Heart left ventricle (tissue), 16 donors: ENCODE results near the gene DNAH14. TPM values are rescaled to one million over a fixed set of nuclear protein-coding genes. Genes with fewer than 3 reads are reported as not detected.

Experiments used
- ATAC-seq, 4 donors: fragments of 200-7000 bp; cut with Tn5 transposase; one replicate each; pipeline ENCODE4 v1.9.1; 2020 to 2022; ENCODE audit warnings: moderate library complexity in 4 of 4, mild to moderate bottlenecking in 3 of 4, moderate number of reproducible peaks in 1 of 4
- DNase-seq, 5 donors: peaks; one replicate each; pipeline ENCODE4 v3.0.0-alpha.2; 2020
- H3K27ac ChIP-seq, 12 donors: fragments of 200-600 bp; sonication (generic) in 4 of 12; one replicate each; pipeline versions ENCODE4 v1.5.0 to v1.8.0; 2016 to 2022; ENCODE audit warnings: mild to moderate bottlenecking in 2 of 12
- H3K27me3 ChIP-seq, 9 donors: fragments of 200-600 bp; sonication (generic) in 2 of 9; one replicate each; pipeline versions ENCODE4 v1.5.1 to v1.8.0; 2016 to 2022; ENCODE audit warnings: mild to moderate bottlenecking in 3 of 9
- H3K36me3 ChIP-seq, 9 donors: fragments of 200-600 bp; sonication (generic) in 2 of 9; one replicate each; pipeline versions ENCODE4 v1.5.0 to v1.8.0; 2018 to 2022; ENCODE audit warnings: mild to moderate bottlenecking in 2 of 9
- H3K4me1 ChIP-seq, 12 donors: fragments of 200-600 bp; sonication (generic) in 4 of 12; one replicate each; pipeline versions ENCODE4 v1.5.0 to v1.8.0; 2016 to 2022; ENCODE audit warnings: mild to moderate bottlenecking in 3 of 12
- H3K4me3 ChIP-seq, 12 donors: fragments of 200-600 bp; sonication (generic) in 4 of 12; one replicate each; pipeline versions ENCODE4 v1.5.0 to v1.8.0; 2017 to 2022; ENCODE audit warnings: mild to moderate bottlenecking in 9 of 12, moderate library complexity in 4 of 12
- H3K9me3 ChIP-seq, 12 donors: fragments of 200-600 bp; sonication (generic) in 4 of 12; one replicate each; pipeline versions ENCODE4 v1.5.0 to v1.8.0; 2016 to 2022; ENCODE audit warnings: mild to moderate bottlenecking in 1 of 12
- CTCF ChIP-seq, 12 donors: fragments of 200-600 bp; sonication (generic) in 4 of 12; IDR thresholded peaks; one replicate each; pipeline versions ENCODE4 v1.5.0 to v1.8.0; 2018 to 2022; ENCODE audit warnings: antibody characterized with exemption in 12 of 12, mild to moderate bottlenecking in 5 of 12
- POLR2A ChIP-seq, 2 donors: fragments of 450-650 bp; IDR thresholded peaks; one replicate each; pipeline ENCODE4 v1.6.1; 2017; ENCODE audit warnings: antibody characterized with exemption in 2 of 2, mild to moderate bottlenecking in 2 of 2, moderate library complexity in 2 of 2
- WGBS, 4 donors: extraction: QIAGEN DNeasy Blood & Tissue Kit in 2 of 4; methylation state at CpG; one replicate each; pipeline versions ENCODE4 v1.1.5 to v1.1.7; 2013 to 2018; 5-methylcytosine and 5-hydroxymethylcytosine counted together
- intact Hi-C, 10 donors: fragments of 100-400 bp; cut with DNase I; formaldehyde crosslinking; loops; one replicate each; pipeline versions ENCODE4 v1.11.1 to v1.14.2; 2022
- polyA plus RNA-seq, 2 donors: library from polyadenylated mRNA; stranded (reverse); fragments of 200-250 nt; gene quantifications; one replicate each; pipeline ENCODE4 v1.2.3, GENCODE V29; 2013
- total RNA-seq, 9 donors: library from RNA; depleted of rRNA in 2 of 9; stranded (reverse); fragments of >200 nt in 2 of 9; fragmentation: NEBNext Ultra II Directional in 3 of 9; extraction: Animal tissue kit (Norgen Biotek cat#: 25700) in 3 of 9; gene quantifications; one replicate each; pipeline versions ENCODE4 v1.1.0 to v1.2.4, GENCODE V29; 2016 to 2023
- donor health status: ischemic (EF 13 %, LVEDD 7.1; RV severe dilation, severe dysfunction).
- donor health status: healthy with polysubstance abuse.
- donor health status: DM: no; HTN: yes; CAD: no.
- donor health status: DM: no; HTN: no; CAD: no.
- donor health status: ischemic (EF 25% LVEDD 6.9; RV normal size, moderate dysfunction).
- donor health status: ischemic (EF 25% LVEDD 5.7; RV mildly dilated, moderate dysfunction).
- donor health status: healthy.
- donor health status: DM: yes; HTN: yes; CAD: no.
- donor health status: ischemic (EF 35%, LVEDD 5.7; RV mildly dilated, moderate dysfunction).
- donor health status: nonischemic (EF 11% LVEDD 7.7; RV severe dilation, severe dysfunction).
- donor health status: DM: yes; HTN: yes; CAD: no.
- donor health status: PGD.
- donor health status: ischemic (EF 29% LVEDD 5.4; RV normal size, mild dysfunction).
- donor health status: nonischemic (EF 23%, LVEDD 6.1; RV moderate dilation, normal function).

Gene DNAH14
- total and polyA plus RNA-seq, 11 donors = 0.24 to 6.8 (median 2.8) TPM

- H3K9me3 ChIP-seq = peaks cover 0 to 9% (median 0%) of the 10 kb centered on the region in 12 donors
- intact Hi-C loops = no loop called here
- TF ChIP-seq CTCF (IDR thresholded peaks at IDR 0.05) (no peak), POLR2A (IDR thresholded peaks at IDR 0.05) (no peak)
- no peaks in the 10 kb centered on the region for H3K27me3 ChIP-seq
- 76 to 88% (median 85%) methylated on average over 3 of the region's 3 CpGs for WGBS, 4 donors
- ATAC-seq = no peak
- no peaks in the 10 kb centered on the region for H3K36me3 ChIP-seq
- H3K27ac ChIP-seq = no peak overlapping the region
- H3K4me1 ChIP-seq = no peaks in the 10 kb centered on the region
- H3K4me3 ChIP-seq = no peak overlapping the region
- no peak for DNase-seq
These were observed 313.1 kb downstream of the DNAH14 start for GRCh38 chr1:225242611-225243010.

DNA sequence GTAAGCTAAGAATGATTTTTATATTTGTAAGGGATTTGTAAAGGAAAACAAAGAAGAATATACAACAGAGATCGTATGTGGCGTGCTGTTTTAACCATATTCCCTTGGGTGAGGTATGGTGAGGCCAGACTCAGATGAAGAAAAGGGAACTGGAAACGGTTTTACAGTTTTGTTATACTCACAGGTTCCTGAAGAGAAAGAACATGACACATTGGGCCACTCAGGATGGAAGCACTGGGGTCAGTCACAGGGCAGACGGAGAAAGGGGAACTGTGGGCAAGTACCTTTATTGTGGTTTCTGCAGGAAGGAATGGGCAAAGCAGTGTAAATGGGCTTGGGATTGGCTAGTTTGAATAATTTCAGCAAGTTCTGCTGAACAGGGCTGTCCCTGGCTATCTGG is 321.0 kb downstream of the DNAH14 start:
- no peak for ATAC-seq

GRCh38 chr1:225253173-225253572 is 323.7 kb downstream of the DNAH14 start:
- Histone ChIP-seq H3K9me3 (peaks cover 0 to 6% (median 0%) of the 10 kb centered on the region in 12 donors), H3K4me1 (no peaks in the 10 kb centered on the region), H3K27me3 (no peaks in the 10 kb centered on the region), H3K36me3 (no peaks in the 10 kb centered on the region), H3K27ac (no peak overlapping the region), H3K4me3 (no peak overlapping the region)
- ATAC-seq (no peak), DNase-seq (no peak)
- TF ChIP-seq CTCF (IDR thresholded peaks at IDR 0.05) = no peak
- no peak for TF ChIP-seq POLR2A (IDR thresholded peaks at IDR 0.05)
- 80 to 86% (median 81%) methylated on average over 4 of the region's 4 CpGs for WGBS, 4 donors
- intact Hi-C loops = no loop called here

More for the DNA sequence above, 321.0 kb downstream of the DNAH14 start:
- no peak overlapping the region for H3K27ac ChIP-seq
- 64 to 74% (median 66%) methylated on average over 4 of the region's 4 CpGs for WGBS, 4 donors
- no peaks in the 10 kb centered on the region for H3K4me1 ChIP-seq
- no peak overlapping the region for H3K4me3 ChIP-seq
- TF ChIP-seq POLR2A (IDR thresholded peaks at IDR 0.05) = no peak
- no peak for TF ChIP-seq CTCF (IDR thresholded peaks at IDR 0.05)
- no peaks in the 10 kb centered on the region for H3K27me3 ChIP-seq
- DNase-seq = no peak
- intact Hi-C loops = no loop called here
- no peaks in the 10 kb centered on the region for H3K36me3 ChIP-seq
- peaks cover 0 to 3% (median 0%) of the 10 kb centered on the region in 12 donors for H3K9me3 ChIP-seq

- DNase-seq (no peak), ATAC-seq (no peak)
- Histone ChIP-seq H3K9me3 (peaks cover 0 to 6% (median 0%) of the 10 kb centered on the region in 12 donors), H3K27me3 (no peaks in the 10 kb centered on the region), H3K4me3 (no peak overlapping the region), H3K4me1 (no peaks in the 10 kb centered on the region), H3K36me3 (no peaks in the 10 kb centered on the region), H3K27ac (no peak overlapping the region)
- TF ChIP-seq CTCF (IDR thresholded peaks at IDR 0.05) = no peak
- no peak for TF ChIP-seq POLR2A (IDR thresholded peaks at IDR 0.05)
- WGBS, 4 donors = 79 to 86% (median 83%) methylated on average over 3 of the region's 3 CpGs
- intact Hi-C loops = no loop called here
These were observed 324.3 kb downstream of the DNAH14 start for GRCh38 chr1:225253784-225254183.
